OCI-LY7 (cell line): ENCODE measurements around the gene SPAG9. TPM values are rescaled to one million over a fixed set of nuclear protein-coding genes. Genes with fewer than 3 reads are reported as not detected.

Experiments used
- BruUV-seq: library from RNA; stranded (reverse); fragments of 400-500 nt; replicated peaks from 2 replicates; lab custom pipeline; 2021; lab: Mats Ljungman, UMichigan
- CTCF ChIA-PET: fragments of 300-600 bp; sonication (Branson Sonifier 250); formaldehyde crosslinking; loops from one replicate; lab custom pipeline; 2022; ENCODE audit warnings: antibody characterized with exemption; ENCODE audit not compliant: unreplicated experiment; lab: Charles Lee
- POLR2A ChIA-PET: fragments of 300-600 bp; sonication (Branson Sonifier 250); formaldehyde crosslinking; loops from one replicate; lab custom pipeline; 2022; ENCODE audit warnings: antibody characterized with exemption; lab: Charles Lee
- DNase-seq: peaks from one replicate; pipeline ENCODE4 v3.0.0-alpha.2; 2015; ENCODE audit warnings: low spot score
- H2AFZ ChIP-seq: fragments of 200-600 bp; sonication (generic), shearing (Covaris generic); 2 replicates; pipeline ENCODE4 v1.6.1; 2014; ENCODE audit warnings: mild to moderate bottlenecking, antibody characterized with exemption, low read length, moderate library complexity
- H3K27ac ChIP-seq: fragments of 200-600 bp; sonication (generic); 2 replicates; pipeline ENCODE4 v1.5.1; 2014; ENCODE audit warnings: mixed run types, low read depth, mild to moderate bottlenecking, moderate library complexity, low read length, inconsistent platforms; ENCODE audit not compliant: poor library complexity, severe bottlenecking
- H3K36me3 ChIP-seq: fragments of 200-600 bp; sonication (generic); 2 replicates; pipeline ENCODE4 v1.6.1; 2014; ENCODE audit warnings: mild to moderate bottlenecking, antibody characterized with exemption, low read length, moderate library complexity, mixed read lengths; ENCODE audit not compliant: insufficient read depth
- H3K4me1 ChIP-seq: fragments of 200-600 bp; sonication (generic); 2 replicates; pipeline ENCODE4 v1.5.1; 2014; ENCODE audit warnings: mild to moderate bottlenecking, low read length; ENCODE audit not compliant: insufficient read depth, poor library complexity, severe bottlenecking
- H3K4me2 ChIP-seq: fragments of 200-600 bp; sonication (generic); 2 replicates; pipeline ENCODE4 v1.6.1; 2014; ENCODE audit warnings: mild to moderate bottlenecking, low read length
- H3K4me3 ChIP-seq: fragments of 200-600 bp; sonication (generic); 2 replicates; pipeline ENCODE4 v1.5.1; 2014; ENCODE audit warnings: mild to moderate bottlenecking, low read depth, low read length; ENCODE audit not compliant: poor library complexity, severe bottlenecking
- H3K79me2 ChIP-seq: fragments of 200-600 bp; sonication (generic); 2 replicates; pipeline ENCODE4 v1.6.1; 2016; ENCODE audit warnings: low read depth, mild to moderate bottlenecking, low read length, moderate library complexity, mixed read lengths; ENCODE audit not compliant: insufficient read depth
- H3K9me2 ChIP-seq: fragments of 200-600 bp; sonication (generic); 2 replicates; pipeline ENCODE4 v1.6.1; 2016; ENCODE audit warnings: mild to moderate bottlenecking, low read length, mixed read lengths; ENCODE audit not compliant: insufficient read depth
- H3K9me3 ChIP-seq: fragments of 200-600 bp; sonication (generic); 2 replicates; pipeline ENCODE4 v1.6.1; 2014; ENCODE audit warnings: mild to moderate bottlenecking, mixed run types, low read length, mixed read lengths
- H4K20me1 ChIP-seq: fragments of 200-600 bp; sonication (generic); 2 replicates; pipeline ENCODE4 v1.6.1; 2014; ENCODE audit warnings: mild to moderate bottlenecking, antibody characterized with exemption, low read length, moderate library complexity, mixed read lengths; ENCODE audit not compliant: insufficient read depth
- EZH2phosphoT487 ChIP-seq: fragments of 200-600 bp; sonication (generic); IDR thresholded peaks from 2 replicates; pipeline ENCODE4 v1.6.1; 2018; ENCODE audit warnings: low read depth, borderline replicate concordance, mild to moderate bottlenecking, mixed run types, antibody characterized with exemption, low read length, moderate library complexity, mixed read lengths
- intact Hi-C: fragments of 100-400 bp; cut with micrococcal nuclease; formaldehyde crosslinking; loops from one replicate; pipeline ENCODE4 v1.10.0; 2022; ENCODE audit not compliant: unreplicated experiment
- total RNA-seq, 2 experiments: library from RNA; depleted of rRNA in 1 of 2; stranded (reverse); fragments of >200 nt in 1 of 2; shearing (Covaris generic) in 1 of 2; gene quantifications; 2 replicates each; pipeline ENCODE4 v1.2.3, GENCODE V29; 2014 to 2022
- TF ChIP-seq, protein P1 (sequence below): fragments of 200-600 bp; sonication (generic); conservative IDR thresholded peaks from 2 replicates; pipeline ENCODE4 v1.5.1; 2014; ENCODE audit warnings: mild to moderate bottlenecking, antibody characterized with exemption, low read length, moderate library complexity, mixed read lengths

The SPAG9 gene
- total RNA-seq, 2 experiments from 2014 or later: 75.5 to 78.9 TPM

DNA sequence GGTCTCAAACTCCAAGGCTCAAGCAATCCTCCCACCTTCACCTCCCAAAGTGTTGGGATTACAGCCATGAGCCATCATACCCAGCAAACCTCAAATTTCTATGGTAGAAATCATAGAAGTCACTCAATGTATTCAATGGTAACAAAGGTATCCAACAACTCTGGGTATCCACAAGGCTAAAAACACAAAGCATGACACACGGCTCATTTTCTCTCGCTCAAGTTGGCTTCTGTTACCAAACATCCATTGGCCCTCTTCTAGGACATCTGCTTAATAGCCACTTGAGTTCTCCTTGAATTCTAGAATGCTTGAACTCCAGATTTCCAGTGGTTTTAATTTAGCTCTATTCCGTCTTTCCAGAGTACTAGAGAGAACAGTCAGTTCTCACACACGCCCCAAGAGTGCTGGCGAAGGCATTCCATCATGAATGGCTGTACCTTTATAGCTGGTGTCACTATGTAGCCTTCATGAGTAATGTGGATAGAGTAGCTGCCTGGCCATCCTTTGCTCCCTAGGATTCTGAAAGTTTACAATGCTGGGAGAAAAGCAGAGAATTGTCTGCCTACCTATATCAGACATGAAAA, 42.6 kb downstream of the SPAG9 start:
- no TSS peak for BruUV-seq
- no peaks in the 10 kb centered on the region for H3K9me3 ChIP-seq
- no peaks in the 10 kb centered on the region for H3K9me2 ChIP-seq
- TF ChIP-seq EZH2phosphoT487: no peak
- TF ChIP-seq, protein P1, sequence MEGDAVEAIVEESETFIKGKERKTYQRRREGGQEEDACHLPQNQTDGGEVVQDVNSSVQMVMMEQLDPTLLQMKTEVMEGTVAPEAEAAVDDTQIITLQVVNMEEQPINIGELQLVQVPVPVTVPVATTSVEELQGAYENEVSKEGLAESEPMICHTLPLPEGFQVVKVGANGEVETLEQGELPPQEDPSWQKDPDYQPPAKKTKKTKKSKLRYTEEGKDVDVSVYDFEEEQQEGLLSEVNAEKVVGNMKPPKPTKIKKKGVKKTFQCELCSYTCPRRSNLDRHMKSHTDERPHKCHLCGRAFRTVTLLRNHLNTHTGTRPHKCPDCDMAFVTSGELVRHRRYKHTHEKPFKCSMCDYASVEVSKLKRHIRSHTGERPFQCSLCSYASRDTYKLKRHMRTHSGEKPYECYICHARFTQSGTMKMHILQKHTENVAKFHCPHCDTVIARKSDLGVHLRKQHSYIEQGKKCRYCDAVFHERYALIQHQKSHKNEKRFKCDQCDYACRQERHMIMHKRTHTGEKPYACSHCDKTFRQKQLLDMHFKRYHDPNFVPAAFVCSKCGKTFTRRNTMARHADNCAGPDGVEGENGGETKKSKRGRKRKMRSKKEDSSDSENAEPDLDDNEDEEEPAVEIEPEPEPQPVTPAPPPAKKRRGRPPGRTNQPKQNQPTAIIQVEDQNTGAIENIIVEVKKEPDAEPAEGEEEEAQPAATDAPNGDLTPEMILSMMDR: no peak
- no peaks in the 10 kb centered on the region for H3K4me1 ChIP-seq
- H3K27ac ChIP-seq: no peak overlapping the region
- H3K4me2 ChIP-seq: no peak overlapping the region
- DNase-seq: no peak
- no peak overlapping the region for H3K4me3 ChIP-seq
- CTCF ChIA-PET: no interaction called here
- intact Hi-C loops: no loop called here
- H3K79me2 ChIP-seq: peaks cover 8% of the 10 kb centered on the region; the same call in 1 of the 2 replicates
- H4K20me1 ChIP-seq: no peaks in the 10 kb centered on the region; the same call in 1 of the 2 replicates
- H3K36me3 ChIP-seq: peaks cover 46% of the 10 kb centered on the region
- POLR2A ChIA-PET: interaction anchor here (0.6 kb wide), 1 partner anchor 62 kb away, joined by 3 read pairs; no protein-coding TSS in a partner anchor
- H2AFZ ChIP-seq: no peak overlapping the region

DNA sequence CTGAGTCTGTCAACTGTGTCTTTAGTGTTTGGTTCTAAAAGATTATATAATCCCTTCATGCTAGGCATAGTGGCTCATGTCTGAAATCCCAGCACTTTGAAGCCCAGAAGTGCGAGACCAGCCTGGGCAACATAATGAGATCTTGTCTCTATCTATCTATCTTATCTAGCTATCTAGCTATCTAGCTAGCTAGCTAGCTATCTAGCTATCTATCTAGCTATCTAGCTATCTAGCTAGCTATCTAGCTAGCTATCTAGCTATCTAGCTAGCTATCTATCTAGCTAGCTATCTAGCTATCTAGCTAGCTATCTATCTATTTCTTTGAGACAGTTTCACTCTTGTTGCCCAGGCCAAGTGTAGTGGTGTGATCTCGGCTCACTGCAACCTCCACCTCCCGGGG, 43.8 kb downstream of the SPAG9 start:
- intact Hi-C loops: no loop called here

More for the DNA sequence above, 43.8 kb downstream of the SPAG9 start:
- POLR2A ChIA-PET: interaction anchor here (0.6 kb wide), 1 partner anchor 50 kb away, joined by 5 read pairs; no protein-coding TSS in a partner anchor
- H3K4me3 ChIP-seq: no peak overlapping the region
- H3K9me3 ChIP-seq: no peaks in the 10 kb centered on the region
- no peaks in the 10 kb centered on the region for H3K9me2 ChIP-seq
- CTCF ChIA-PET: no interaction called here
- TF ChIP-seq EZH2phosphoT487: no peak
- TF ChIP-seq, protein P1: no peak
- H3K79me2 ChIP-seq: no peaks in the 10 kb centered on the region; the same call in 1 of the 2 replicates
- no TSS peak for BruUV-seq
- no peak overlapping the region for H3K4me2 ChIP-seq
- peaks cover 51% of the 10 kb centered on the region for H3K36me3 ChIP-seq
- no peak overlapping the region for H2AFZ ChIP-seq
- no peaks in the 10 kb centered on the region for H4K20me1 ChIP-seq
- no peak overlapping the region for H3K27ac ChIP-seq
- peaks cover under 1% of the 10 kb centered on the region for H3K4me1 ChIP-seq
- DNase-seq: no peak
